Stimulated activated naive CD8-positive, alpha-beta T cell treated with anti-CD3 and anti-CD28 coated beads, Interleukin-15, Interleukin-2, amounts not matched to agents 100 ng/mL and 50 ng/mL, for 24 hours (primary cell): ENCODE data around the gene CLEC16A.
A peak's percentile ranks its signal among the peaks of the same experiment; 100 is the strongest.
"Not testable (repeated sequence)": the region's sequence is repeated elsewhere in the genome, so short reads cannot be mapped to it uniquely, and the experiment has no call there.

Experiments used
- H3K27ac Mint-ChIP-seq: one replicate; pipeline ENCODE4 v1.8.0; 2021; ENCODE audit warnings: mild to moderate bottlenecking, mixed read lengths
- H3K27me3 Mint-ChIP-seq: one replicate; pipeline ENCODE4 v1.8.0; 2021; ENCODE audit warnings: mixed read lengths
- H3K36me3 Mint-ChIP-seq: one replicate; pipeline ENCODE4 v1.8.0; 2021; ENCODE audit warnings: low read depth, mixed read lengths
- H3K4me1 Mint-ChIP-seq: one replicate; pipeline ENCODE4 v1.8.0; 2021; ENCODE audit warnings: low read depth, mixed read lengths
- H3K4me3 Mint-ChIP-seq: one replicate; pipeline ENCODE4 v1.8.0; 2021; ENCODE audit warnings: mild to moderate bottlenecking, mixed read lengths
- H3K9me3 Mint-ChIP-seq: one replicate; pipeline ENCODE4 v1.8.0; 2021; ENCODE audit warnings: mixed read lengths

Gene CLEC16A

DNA sequence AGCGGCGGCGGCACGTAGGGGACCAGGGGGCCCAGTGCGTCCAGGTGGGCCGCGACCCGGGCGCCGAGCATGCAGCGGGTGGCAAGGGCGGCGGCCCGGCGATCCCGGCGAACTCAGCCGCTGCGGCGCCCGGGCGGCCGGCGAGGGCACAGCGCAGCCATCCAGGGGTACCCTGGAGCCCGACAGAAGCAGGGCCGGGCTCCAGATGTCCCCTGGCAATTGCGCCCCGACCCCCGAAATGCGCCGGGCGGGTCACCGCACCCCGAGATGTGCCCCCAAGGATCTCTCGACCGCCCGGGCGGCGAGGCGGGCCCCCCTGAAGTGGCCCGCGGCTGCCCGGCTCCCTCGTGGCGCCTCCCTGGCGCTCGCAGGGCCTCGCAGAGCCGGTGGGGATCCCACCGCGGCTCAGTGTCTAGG, 2.4 kb upstream of the CLEC16A start:
- peak overlapping the region; percentile 86 for H3K27ac Mint-ChIP-seq
- not testable (repeated sequence) for H3K9me3 Mint-ChIP-seq, H3K27me3 Mint-ChIP-seq
- peaks cover 32% of the 10 kb centered on the region for H3K36me3 Mint-ChIP-seq
- peak overlapping the region; percentile 93 for H3K4me3 Mint-ChIP-seq
- peaks cover 79% of the 10 kb centered on the region for H3K4me1 Mint-ChIP-seq

DNA sequence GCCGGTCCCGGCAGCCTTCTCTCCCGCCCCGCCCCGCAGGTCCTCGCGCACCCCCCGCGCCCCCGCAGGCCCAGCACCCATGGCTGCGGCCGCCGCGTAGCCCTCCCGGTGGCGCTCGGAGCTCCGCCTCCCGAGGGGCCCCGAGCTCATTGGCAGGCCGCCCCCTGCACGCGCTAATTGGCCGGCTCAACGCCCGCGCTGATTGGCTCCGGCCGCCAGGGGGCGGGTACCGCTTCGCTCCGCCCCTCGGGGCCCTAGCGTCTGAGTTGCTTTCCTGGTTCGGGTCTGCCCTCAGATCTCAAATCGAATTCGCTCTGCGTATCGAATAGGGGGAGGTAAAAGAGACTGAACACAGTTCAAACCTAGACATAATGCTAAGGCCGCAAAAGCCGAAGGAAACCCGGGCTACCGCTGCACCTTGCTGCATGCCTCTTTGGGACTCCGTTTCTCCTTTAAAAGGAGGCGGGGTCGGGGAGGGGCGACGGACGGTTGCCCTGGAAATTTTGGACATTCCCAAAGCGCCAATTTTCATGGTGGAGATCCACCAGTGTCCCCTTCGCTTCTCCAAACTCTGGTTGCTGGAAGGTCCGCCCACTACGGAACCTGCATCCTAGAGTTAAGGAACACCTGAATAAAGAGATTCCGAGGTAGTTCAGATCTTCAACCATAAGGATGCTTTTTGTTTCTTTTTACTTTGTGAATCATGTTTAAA, 1.9 kb upstream of the CLEC16A start, which contains the start of gene DEXI:
TSS of gene DEXI (minus strand) at position 117 of the 712 bp plus-strand sequence. CDS start 463 bp downstream, outside the sequence.
- Mint-ChIP-seq H3K4me1 (peaks cover 79% of the 10 kb centered on the region), H3K27me3 (no peaks in the 10 kb centered on the region), H3K9me3 (no peaks in the 10 kb centered on the region), H3K4me3 (peak within 1 kb of the TSS; percentile 93), H3K27ac (peak within 1 kb of the TSS; percentile 86), H3K36me3 (peaks cover 27% of the 10 kb centered on the region)

DNA sequence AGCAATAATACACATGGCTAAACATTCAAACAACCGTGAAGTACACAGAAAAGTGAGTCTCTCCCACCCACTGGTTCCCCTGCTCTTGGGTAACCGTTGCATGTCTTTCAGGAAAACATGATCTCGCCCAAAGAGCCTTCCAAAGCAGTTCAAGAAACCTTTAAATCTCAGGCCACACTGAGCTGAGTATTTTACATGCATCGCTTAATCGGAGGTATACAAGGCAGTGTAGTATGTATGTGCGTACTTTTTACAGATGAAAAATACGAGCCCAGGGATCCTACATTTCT, 1.4 kb upstream of the CLEC16A start:
- Mint-ChIP-seq H3K9me3 (no peaks in the 10 kb centered on the region), H3K27me3 (no peaks in the 10 kb centered on the region), H3K36me3 (peaks cover 24% of the 10 kb centered on the region), H3K27ac (no peak overlapping the region), H3K4me3 (peak overlapping the region; percentile 80), H3K4me1 (peaks cover 75% of the 10 kb centered on the region)

DNA sequence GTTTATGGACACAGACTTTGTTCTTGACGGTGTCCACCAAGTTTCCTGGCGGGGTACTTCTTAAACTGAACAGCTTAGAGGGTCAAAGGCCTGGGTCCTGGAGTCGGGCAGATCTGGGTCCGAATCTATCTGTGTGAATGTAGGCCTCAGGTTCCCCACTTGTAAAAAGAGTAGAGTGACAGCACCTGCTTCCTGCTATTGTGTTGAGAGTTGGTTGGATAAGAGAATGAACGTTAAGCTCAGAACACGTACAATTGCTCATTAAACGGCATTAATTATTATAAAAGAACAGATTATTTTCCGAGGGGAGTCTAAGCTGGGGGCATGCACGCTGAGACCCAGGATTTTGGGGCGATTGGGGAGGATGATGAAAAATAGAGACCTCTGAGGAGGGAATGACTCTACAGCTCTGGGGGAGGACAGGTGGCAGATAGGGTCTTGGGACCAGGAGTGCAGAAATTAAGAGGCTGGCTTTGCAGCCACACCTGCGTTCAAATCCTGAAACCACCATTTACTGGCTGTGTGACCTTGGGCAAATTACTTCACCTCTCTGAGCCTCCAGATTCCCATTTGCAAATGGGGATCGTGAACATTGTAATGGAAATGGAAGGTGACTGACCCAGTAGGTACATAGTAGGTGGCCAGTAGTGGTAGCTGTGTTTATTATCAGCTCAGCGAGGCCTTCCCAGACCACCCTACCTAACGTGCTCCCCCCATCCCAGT, 862 bp downstream of the CLEC16A start:
- Mint-ChIP-seq H3K9me3 (no peaks in the 10 kb centered on the region), H3K27ac (peak overlapping the region; percentile 74)

DNA sequence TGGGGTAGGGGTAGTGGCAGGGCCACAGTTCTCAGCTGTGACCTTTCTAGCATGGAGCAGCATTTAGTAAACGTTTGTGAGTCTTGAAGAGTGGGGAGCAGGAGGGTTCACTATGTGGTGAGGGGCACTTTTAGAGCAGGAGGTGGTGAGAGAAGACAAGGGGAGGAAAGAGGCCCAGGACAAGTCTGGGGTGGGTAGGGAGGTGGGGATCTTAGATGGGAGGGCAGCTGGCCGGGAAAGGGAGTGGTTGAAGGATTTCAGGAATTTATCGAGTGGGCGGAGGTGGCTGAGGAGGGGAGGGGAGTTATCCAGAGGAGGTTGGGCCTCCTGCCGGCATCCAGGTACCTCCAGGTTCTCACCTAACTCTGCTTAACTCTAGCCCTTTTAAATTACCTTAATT, 1.9 kb downstream of the CLEC16A start:
- H3K27ac Mint-ChIP-seq, result peak overlapping the region; percentile 46
- peak overlapping the region; percentile 93 for H3K4me3 Mint-ChIP-seq
- H3K9me3 Mint-ChIP-seq, result no peaks in the 10 kb centered on the region
- no peaks in the 10 kb centered on the region for H3K27me3 Mint-ChIP-seq
- H3K4me1 Mint-ChIP-seq, result peaks cover 63% of the 10 kb centered on the region
- no peaks in the 10 kb centered on the region for H3K36me3 Mint-ChIP-seq

More for the DNA sequence above, 862 bp downstream of the CLEC16A start:
- Mint-ChIP-seq H3K4me3 (peak overlapping the region; percentile 93), H3K4me1 (peaks cover 70% of the 10 kb centered on the region), H3K36me3 (peaks cover 5% of the 10 kb centered on the region), H3K27me3 (no peaks in the 10 kb centered on the region)

DNA sequence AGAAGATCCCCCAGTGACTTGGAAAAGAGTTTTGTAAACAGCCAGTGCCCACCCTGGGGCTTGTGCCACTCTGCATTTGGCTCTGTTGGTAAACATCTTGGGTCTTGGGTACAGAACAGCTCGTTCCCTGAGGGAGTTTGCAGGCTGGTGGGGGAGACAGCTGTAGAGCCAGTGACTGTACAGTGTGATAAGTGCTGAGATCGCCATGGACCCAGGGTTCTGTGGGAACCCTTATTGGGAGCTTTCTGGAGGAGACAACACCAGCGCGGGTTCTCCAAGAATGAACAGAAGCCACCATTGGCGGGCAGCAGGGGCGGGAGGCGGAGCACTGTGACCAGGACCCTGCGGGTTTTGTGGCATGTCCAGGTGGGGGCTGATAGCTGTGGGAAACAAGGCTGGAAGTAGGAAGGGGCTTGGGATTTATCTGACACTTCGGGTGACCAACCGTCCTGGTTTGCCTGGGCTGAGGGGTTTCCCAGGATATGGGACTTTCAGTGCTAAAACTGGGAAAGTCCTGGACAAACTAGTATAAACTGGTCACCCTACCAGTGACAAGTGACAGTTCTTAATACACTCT, 2.9 kb downstream of the CLEC16A start:
- Mint-ChIP-seq H3K9me3 (no peaks in the 10 kb centered on the region), H3K4me1 (peaks cover 63% of the 10 kb centered on the region), H3K27me3 (no peaks in the 10 kb centered on the region), H3K36me3 (no peaks in the 10 kb centered on the region), H3K4me3 (no peak overlapping the region), H3K27ac (no peak overlapping the region)

DNA sequence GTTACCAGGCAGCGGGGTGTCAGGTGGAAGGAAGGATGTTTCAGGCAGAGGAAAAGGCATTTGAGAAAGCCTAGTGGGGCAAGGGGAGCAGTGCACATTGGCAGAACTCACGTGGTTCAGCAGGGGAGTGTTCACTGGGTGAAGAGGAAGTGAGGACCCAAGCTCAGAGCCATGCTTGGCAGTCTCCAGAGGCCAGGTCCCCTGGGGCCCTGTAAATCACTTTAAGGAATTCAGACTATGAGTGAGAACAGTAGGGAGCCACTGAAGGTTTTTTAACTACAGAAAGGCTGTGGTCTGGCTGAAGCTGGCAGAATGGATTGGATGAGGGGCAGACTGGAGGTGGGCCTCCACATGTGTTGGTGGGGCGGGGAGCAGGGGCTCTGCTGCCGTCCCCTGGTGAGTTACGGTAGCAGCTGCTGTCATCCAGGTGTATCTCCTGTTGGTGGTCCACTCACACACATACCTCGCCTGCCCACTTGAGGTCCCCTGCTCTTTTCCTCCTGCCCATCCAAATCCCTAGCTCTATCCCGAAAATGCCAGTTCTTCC, 5.1 kb downstream of the CLEC16A start:
- H3K4me3 Mint-ChIP-seq, result no peak overlapping the region
- H3K4me1 Mint-ChIP-seq, result peaks cover 56% of the 10 kb centered on the region
- no peaks in the 10 kb centered on the region for H3K36me3 Mint-ChIP-seq
- H3K27me3 Mint-ChIP-seq, result no peaks in the 10 kb centered on the region
- H3K9me3 Mint-ChIP-seq, result no peaks in the 10 kb centered on the region
- H3K27ac Mint-ChIP-seq, result peak overlapping the region; percentile 61

DNA sequence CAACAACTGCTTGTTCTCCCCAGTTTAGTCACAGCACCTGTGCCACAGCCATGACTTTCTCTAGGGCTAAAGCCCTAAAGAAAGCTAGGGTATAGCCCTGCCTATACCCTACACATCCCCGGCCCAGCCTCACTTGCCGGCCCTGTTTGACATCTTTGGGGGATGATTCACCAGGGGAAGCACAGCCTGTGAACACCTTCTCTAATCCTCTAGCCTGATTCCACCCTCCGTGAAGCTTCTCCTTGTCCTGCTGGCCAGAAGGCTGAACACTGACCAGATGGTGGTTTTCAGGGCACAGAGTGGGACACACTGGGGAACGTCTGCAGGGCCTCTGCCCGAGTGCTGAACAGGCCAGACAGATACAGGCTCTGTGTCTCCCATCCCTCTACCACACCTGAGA, 6.0 kb downstream of the CLEC16A start:
- Mint-ChIP-seq H3K4me1 (peaks cover 59% of the 10 kb centered on the region), H3K9me3 (no peaks in the 10 kb centered on the region), H3K27me3 (no peaks in the 10 kb centered on the region), H3K36me3 (no peaks in the 10 kb centered on the region), H3K27ac (no peak overlapping the region), H3K4me3 (no peak overlapping the region)

DNA sequence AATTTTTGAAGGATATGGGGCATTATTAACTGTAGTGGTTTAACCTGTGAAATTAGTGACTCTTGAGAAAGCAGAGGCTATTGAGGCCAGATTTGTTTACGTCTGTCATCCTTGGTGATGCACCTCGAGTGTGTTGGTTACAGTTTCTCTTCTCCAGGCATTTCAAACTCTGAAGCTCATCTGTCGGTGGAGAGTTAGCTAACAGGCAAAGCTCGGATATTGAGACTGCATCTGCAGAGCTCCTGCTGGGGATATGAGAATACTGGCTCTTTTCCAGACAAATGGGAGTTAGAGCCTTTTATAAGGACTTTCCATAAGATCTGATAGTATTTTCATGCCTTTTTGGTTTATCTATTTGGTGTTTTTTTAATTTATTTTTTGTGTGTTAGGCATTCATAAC, 6.7 kb downstream of the CLEC16A start:
- no peaks in the 10 kb centered on the region for H3K27me3 Mint-ChIP-seq
- H3K27ac Mint-ChIP-seq, result no peak overlapping the region
- no peaks in the 10 kb centered on the region for H3K36me3 Mint-ChIP-seq
- no peaks in the 10 kb centered on the region for H3K9me3 Mint-ChIP-seq
- peaks cover 58% of the 10 kb centered on the region for H3K4me1 Mint-ChIP-seq
- no peak overlapping the region for H3K4me3 Mint-ChIP-seq

DNA sequence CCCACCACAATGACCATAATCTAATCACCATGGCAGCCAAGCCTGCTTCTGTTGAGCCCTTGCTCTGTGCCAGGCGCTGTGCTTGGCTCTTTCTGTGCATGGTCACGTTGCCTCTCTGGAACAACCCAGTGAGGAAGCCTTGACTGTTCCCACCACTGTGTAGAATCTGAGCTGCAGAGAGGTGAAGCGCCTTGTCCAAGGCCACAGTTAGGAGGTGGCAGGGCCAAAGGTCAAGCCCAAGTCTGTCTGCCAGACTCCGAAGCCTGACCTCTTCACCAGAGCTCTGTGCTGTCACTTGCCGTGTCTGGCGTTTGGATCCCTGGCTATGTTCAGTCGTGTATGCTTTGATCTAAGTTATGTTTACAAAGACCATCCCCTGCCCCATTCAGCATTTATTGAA, 10.5 kb downstream of the CLEC16A start:
- peaks cover 21% of the 10 kb centered on the region for H3K36me3 Mint-ChIP-seq
- H3K4me3 Mint-ChIP-seq, result no peak overlapping the region
- peak overlapping the region; percentile 21 for H3K27ac Mint-ChIP-seq
- no peaks in the 10 kb centered on the region for H3K27me3 Mint-ChIP-seq
- no peaks in the 10 kb centered on the region for H3K9me3 Mint-ChIP-seq
- peaks cover 56% of the 10 kb centered on the region for H3K4me1 Mint-ChIP-seq

DNA sequence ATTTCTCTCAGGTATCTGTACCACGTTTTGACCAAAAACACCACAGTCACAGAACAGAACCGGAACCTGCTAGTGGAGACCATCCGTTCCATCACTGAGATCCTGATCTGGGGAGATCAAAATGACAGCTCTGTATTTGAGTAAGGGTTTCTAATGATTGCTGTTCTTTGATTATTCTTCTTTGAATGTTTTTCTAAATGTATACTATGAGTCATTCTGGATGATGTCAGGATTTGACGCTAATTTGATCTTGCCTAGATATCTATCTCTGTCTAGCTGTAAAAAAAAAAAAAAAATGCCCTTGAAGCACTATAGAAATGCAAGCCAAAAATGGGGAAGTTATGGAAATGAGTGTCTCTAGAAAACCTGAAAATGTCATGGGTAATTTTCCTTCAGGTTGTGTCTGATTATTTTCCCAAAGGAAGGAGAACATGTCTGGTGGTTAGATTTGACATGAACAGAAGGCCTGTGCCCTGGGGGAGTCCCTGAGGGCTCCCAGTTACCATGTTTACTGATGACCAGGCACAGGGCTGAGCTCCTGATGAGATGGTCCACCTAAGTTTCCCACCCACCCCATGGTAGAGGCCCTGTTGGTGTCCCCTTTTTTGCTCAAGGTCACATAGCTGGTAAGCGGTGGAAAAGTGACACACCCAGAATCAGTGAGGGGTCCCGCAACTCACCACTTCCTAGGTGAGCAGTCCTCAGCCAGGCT, 13.6 kb downstream of the CLEC16A start:
- no peaks in the 10 kb centered on the region for H3K27me3 Mint-ChIP-seq
- no peaks in the 10 kb centered on the region for H3K9me3 Mint-ChIP-seq
- peak overlapping the region; percentile 21 for H3K4me3 Mint-ChIP-seq
- H3K4me1 Mint-ChIP-seq, result peaks cover 80% of the 10 kb centered on the region
- peaks cover 47% of the 10 kb centered on the region for H3K36me3 Mint-ChIP-seq
- H3K27ac Mint-ChIP-seq, result peak overlapping the region; percentile 90

DNA sequence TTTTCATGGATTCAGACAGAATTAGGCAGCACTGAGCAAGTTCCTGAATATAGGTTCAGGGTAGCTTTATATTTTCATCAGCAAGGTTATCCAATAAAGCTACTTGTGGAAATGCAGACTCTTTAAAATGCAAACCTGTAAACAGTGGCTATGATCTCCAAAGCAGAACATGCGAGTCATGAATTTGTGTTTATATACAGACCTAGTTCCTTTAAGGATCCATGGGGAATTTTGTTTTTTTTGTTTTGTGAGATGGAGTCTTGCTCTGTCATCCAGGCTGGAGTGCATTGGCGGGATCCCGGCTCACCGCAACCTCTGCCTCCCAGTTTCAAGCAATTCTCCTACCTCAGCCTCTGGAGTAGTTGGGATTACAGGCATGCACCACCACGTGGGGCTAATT, 14.8 kb downstream of the CLEC16A start:
- H3K27me3 Mint-ChIP-seq, result no peaks in the 10 kb centered on the region
- peaks cover 59% of the 10 kb centered on the region for H3K36me3 Mint-ChIP-seq
- no peak overlapping the region for H3K27ac Mint-ChIP-seq
- no peak overlapping the region for H3K4me3 Mint-ChIP-seq
- H3K9me3 Mint-ChIP-seq, result no peaks in the 10 kb centered on the region
- H3K4me1 Mint-ChIP-seq, result peaks cover 82% of the 10 kb centered on the region

DNA sequence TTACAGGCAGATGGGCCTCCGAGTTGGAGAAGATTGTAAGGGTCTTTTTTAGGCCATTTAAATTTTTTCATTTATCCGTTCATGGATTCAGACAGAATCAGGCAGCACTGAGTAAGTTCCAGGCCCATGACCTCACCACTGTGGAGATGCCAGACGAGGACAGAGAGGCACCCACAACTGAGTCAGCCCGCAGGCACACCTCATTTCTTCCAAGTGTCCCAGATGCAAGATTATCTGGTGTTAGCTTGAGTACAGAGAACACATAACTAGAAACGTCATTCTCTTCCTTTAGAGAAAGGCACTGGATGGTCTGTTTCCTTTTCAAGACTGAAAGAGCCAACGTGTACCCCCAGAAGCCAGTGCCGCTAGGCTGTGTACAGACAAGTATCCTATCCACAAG, 16.9 kb downstream of the CLEC16A start:
- H3K9me3 Mint-ChIP-seq, result peaks cover 6% of the 10 kb centered on the region
- H3K4me1 Mint-ChIP-seq, result peaks cover 84% of the 10 kb centered on the region
- H3K27ac Mint-ChIP-seq, result peak overlapping the region; percentile 54
- no peaks in the 10 kb centered on the region for H3K27me3 Mint-ChIP-seq
- H3K4me3 Mint-ChIP-seq, result no peak overlapping the region
- peaks cover 77% of the 10 kb centered on the region for H3K36me3 Mint-ChIP-seq

DNA sequence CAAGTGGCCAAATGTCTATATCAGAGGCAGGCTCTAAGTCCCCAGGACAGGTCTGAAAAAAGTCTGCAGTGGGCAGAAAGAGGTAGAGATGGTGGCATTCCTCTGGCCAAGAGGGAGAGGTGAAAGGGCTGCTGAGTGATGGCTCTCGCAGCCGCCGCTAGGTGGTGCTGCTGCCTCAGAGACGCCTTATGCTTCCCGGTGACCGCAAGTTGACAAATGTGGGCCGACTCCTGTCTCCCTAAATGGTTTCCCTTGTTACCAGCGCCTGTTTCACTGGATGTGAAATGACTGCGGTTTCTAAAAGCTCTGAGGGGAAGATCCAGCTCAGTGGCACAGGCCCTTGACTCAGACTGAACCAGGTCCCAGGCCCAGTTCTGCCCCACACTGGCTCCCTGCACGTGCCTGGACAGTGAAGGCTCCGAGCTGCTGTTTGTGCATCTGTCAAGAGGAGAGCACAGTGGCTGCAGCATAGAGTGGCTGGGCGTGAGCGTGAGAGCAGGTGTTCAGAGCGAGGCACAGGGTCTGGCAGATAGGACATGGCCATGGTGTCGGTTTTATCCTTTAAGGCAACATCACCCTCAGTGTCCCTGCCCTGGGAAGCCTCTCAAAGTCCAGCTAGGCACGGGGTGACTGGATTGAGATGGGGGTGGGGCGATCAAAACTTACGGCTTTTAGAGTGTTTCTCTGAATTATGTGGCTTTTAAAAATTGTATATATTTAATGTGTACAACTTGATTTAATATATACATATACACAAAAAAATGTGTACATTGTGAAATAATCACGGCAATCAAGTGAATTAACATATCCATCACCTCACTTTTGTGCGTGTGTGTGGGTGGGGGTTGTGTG, 19.9 kb downstream of the CLEC16A start:
- Mint-ChIP-seq H3K27ac (peak overlapping the region; percentile 94), H3K4me1 (peaks cover 80% of the 10 kb centered on the region), H3K36me3 (peaks cover 72% of the 10 kb centered on the region), H3K9me3 (peaks cover 9% of the 10 kb centered on the region), H3K4me3 (peak overlapping the region; percentile 76), H3K27me3 (no peaks in the 10 kb centered on the region)
